A204.1 (cell line): ENCODE results near the gene SETD7.
"Not testable (repeated sequence)": the region's sequence is repeated elsewhere in the genome, so short reads cannot be mapped to it uniquely, and the experiment has no call there.

Source experiments
- FAIRE-seq: peaks from 2 replicates; lab custom pipeline; 2012; peaks lifted over from hg19 to GRCh38; lab: Jason Lieb, UNC

SETD7 gene

DNA sequence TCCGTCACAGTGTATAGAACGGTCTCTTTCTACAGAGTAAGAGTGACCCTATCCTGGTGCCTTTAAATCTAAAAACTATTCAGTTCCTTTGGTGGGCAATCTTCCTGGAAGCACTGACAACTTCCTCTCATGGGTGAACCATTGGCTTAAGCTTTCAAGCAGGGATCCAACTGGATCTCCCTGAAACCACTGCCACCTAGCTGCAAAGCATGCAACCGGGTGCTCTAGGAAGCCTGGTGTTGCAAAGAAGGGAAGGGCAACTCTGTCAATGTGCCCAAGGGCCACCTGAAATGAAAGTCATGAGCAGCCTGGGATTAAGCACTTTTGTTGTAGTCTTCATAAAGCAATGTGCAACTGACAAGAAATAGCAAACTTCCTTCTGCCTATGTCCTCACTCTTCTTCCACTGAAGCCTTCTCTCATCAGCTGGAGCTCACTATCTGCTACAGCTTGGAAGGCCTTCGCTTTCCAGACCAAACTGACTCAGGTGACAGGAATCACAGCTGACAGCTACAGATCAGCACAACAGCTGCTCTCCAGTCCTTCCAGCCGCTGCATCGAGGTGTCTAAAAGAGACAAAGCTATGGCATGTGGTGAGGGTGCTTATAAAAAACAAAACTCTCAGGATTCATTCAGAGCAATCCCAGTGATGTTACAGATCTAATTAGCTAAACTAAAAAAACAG is 46.1 kb downstream of the SETD7 start:
- FAIRE-seq = no peak

GRCh38 chr4:139508581-139509237 is 47.3 kb downstream of the SETD7 start:
- no peak for FAIRE-seq

DNA sequence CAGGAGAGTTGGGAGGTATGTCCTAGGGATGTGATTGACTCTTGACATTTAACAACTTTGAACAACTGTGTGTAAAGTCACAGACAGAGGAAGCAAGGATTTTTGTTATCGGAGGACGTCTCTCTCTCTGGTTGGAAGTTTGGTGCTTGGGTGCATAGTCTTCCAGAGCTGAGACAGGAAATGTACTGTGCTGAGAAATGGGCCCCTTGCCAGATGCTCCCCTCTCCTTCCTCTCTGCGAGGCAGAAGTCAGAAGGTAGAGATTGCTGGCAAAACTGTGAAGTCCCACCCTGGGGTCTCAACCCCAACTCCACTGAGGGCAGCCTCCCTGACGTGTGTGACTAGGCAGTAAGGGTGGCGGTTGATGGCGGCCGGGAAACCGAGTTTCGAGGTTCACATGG is 49.2 kb downstream of the SETD7 start:
- FAIRE-seq = no peak

GRCh38 chr4:139503622-139504166 is 52.3 kb downstream of the SETD7 start:
- no peak for FAIRE-seq

GRCh38 chr4:139501927-139502899 is 53.8 kb downstream of the SETD7 start:
- no peak for FAIRE-seq

DNA sequence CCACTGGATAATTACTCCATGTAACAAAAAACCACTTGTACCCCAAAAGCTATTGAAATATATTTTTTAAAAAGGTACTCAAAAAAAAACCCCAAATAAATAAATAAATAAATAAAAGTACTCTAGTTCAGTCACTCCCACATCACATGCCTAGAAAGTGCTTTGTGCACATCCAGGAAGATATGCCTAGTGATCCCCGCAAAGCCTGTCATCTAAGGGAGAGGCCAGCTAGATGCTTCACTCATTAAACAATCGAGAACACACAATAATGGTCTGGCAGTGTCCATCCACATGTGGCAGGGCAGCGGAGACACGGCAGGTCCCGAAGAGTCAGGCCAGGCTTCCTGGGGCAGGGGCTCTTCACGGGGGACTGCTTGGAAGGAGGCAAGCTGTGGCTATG is 54.5 kb downstream of the SETD7 start:
- no peak for FAIRE-seq

DNA sequence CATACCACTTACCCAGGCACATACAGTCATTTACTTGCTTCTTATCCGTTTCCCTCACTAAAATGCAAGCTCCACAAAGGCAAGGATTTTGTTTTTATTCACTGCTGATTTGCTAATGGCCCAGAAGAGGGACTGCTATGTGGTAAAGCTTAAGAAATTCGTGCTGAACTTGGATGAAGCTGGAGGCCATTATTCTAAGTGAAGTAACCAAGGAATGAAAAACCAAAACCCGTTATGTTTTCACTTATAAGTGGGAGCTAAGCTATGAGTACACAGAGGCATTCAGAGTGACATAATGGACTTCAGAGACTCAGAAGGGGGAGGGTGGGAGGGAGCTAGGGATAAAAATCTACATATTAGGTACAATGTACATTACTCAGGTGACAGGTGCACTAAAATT is 54.9 kb downstream of the SETD7 start:
- FAIRE-seq = no peak

GRCh38 chr4:139499186-139499585 is 56.8 kb downstream of the SETD7 start:
- no peak for FAIRE-seq

DNA sequence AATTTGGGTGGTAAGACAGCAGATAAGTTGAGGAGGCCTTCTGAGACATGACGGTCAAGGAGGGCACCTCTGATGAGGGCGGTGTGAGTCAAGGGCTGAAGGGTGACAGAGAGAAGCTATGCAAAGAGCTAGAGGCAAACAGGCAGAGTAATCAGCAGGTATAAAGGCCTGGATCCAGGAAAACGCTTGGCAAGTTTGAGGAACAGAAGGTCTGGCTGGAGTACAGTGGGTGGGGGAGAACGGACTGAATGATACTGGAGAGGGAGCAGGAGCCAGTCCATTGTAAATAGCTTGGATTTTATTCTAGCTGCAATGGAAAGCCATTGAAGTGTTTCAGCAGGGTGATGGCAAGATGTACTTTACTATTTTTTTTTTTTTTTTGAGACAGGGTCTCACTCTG is 62.8 kb downstream of the SETD7 start:
- FAIRE-seq = no peak

- FAIRE-seq = no peak
These were observed 63.6 kb downstream of the SETD7 start for GRCh38 chr4:139492429-139492828.

DNA sequence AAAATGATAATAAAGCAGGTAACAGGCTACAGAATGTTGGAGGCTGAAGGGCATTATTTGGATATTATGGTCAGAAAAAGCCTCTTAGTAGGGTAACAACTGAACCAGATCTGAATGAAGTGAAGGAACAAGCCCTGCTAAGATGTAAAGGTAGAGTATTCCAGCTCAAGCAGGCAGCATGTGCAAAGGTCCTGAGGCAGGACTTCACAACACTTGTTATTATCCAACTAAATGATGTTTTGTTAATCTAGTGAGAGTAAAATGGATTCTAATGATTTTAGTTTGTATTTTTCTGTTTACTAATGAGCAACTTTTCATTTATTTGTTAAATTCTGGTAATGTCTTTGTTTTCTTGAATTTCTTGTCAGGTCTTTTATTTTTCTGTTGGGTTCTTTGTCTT is 66.4 kb downstream of the SETD7 start:
- no peak for FAIRE-seq

DNA sequence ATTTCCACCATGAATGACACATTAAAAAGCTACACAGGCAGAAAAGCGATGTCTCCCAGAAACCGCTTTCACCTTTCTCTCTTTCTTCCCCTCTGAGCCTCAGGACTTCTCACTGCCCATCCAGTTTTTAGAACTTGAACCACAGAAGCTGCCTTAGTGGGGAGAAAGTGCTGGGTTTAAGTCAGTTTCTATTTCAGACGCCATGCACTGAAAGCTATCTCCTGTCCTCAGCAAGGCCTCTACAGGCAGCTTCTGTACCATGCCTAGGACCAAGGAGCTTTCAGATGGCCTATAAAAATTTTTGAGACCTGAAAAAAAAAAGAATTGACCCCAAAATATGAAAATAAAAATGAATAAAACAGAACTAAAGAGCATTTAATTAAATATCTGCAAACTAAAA is 67.6 kb downstream of the SETD7 start:
- FAIRE-seq = no peak

GRCh38 chr4:139484783-139485311 is 71.2 kb downstream of the SETD7 start:
- no peak for FAIRE-seq

DNA sequence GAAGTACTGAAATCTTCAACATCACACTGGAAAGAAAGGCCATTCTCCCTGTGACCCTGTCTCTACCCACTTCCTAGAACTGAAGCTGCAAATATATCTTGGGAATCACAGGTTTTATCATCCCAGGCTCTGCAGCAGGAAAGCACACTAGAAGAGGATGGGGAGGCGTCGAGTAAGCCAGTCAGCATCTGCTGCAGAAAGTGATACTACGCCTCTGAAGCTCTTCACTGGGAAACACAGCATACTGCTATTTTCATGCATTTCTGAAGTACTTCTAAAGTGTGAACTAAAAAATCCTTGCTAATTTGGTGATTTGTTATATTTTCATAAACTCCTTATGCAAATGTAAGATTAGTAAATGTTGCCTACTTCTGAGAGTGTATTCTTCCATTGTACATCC is 73.0 kb downstream of the SETD7 start:
- no peak for FAIRE-seq

GRCh38 chr4:139481465-139481864 is 74.6 kb downstream of the SETD7 start:
- FAIRE-seq = no peak

DNA sequence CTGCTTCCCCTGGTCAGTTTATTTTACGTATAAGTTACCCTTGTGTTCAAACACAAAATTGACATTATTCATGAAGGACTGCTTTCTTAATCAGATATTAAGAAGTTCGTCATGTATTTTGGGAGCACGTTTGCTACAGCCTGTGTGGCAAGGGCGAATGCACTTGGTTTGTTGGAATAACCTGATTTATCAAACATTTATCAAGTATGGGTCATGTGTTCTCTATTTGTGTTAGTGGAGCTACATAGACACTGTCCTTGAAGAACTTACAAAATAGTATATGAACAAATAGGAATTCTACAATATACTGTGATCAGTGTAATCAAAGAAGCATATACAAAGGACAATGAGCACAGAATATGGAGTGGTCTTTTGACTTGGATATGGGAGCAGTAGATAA is 79.7 kb downstream of the SETD7 start:
- no peak for FAIRE-seq

GRCh38 chr4:139472852-139473251 is 83.2 kb downstream of the SETD7 start:
- FAIRE-seq = no peak

DNA sequence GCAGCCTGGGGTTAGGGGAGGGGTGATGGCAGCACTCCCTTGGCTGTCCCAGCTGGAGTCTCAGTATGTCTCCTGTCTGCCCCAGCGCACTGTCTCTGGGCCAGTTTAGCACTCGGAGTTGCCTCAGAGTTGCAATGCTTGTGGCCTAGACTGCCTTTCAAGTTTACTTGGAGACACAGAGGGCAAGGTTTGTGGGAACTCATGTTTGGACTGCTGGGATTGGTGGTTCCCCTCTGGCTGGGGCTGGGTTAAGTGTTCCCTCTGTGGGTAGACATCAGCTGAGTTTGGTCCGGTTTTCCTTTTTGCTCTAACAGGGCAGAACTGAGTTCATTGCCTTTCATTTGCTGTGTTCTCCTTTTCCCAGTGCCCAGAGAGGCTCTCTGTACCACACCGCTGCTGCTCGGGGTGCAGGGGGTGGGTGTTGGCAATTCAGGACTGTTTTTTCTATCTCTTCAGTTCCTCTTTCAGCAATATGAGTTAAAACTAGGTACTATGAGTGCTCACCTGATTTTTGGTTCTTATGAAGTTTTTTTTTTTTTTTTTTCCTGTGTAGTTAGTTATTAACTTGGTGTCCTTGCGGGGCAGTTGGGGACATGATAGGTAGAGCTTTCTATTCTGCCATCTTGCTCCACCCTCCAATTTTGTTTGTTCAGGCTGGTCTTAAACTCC is 84.9 kb downstream of the SETD7 start:
- FAIRE-seq = no peak

- FAIRE-seq = no peak
These were observed 85.7 kb downstream of the SETD7 start for GRCh38 chr4:139470295-139470694.

GRCh38 chr4:139469869-139470268 is 86.2 kb downstream of the SETD7 start:
- no peak for FAIRE-seq

- FAIRE-seq = no peak
These were observed 86.8 kb downstream of the SETD7 start for GRCh38 chr4:139469216-139469615.

DNA sequence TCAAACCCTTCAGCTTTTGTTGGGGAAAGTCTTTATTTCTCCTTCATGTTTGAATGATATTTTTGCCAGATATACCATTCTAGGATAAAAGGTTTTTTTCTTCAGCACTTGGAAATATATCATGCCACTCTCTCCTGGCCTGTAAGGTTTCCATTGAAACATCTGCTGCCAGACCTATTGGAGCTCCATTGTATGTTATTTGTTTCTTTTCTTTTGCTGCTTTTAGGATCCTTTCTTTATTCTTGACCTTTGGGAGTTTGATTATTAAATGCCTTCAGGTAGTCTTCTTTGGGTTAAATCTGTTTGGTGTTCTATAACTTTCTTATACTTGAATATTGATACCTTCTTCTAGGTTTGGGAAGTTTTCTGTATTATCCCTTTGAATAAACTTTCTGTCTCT is 87.3 kb downstream of the SETD7 start:
- FAIRE-seq = not testable (repeated sequence)
